IPS-18a (cell line): ENCODE data around the gene DISC1.
"Not testable (repeated sequence)": the region's sequence is repeated elsewhere in the genome, so short reads cannot be mapped to it uniquely, and the experiment has no call there.

ENCODE experiments used
- H3K27ac ChIP-seq: one replicate; pipeline ENCODE4 v1.5.1; 2013; ENCODE audit warnings: low read length
- H3K27me3 ChIP-seq: one replicate; pipeline ENCODE4 v1.6.1; 2013; ENCODE audit warnings: mild to moderate bottlenecking, low read length; ENCODE audit not compliant: control insufficient read depth, insufficient read depth
- H3K36me3 ChIP-seq: one replicate; pipeline ENCODE4 v1.6.1; 2013; ENCODE audit warnings: low read depth, low read length; ENCODE audit not compliant: control insufficient read depth
- H3K4me1 ChIP-seq: one replicate; pipeline ENCODE4 v1.6.1; 2013; ENCODE audit warnings: low read depth, low read length; ENCODE audit not compliant: control insufficient read depth
- H3K4me3 ChIP-seq: one replicate; pipeline ENCODE4 v1.5.1; 2013; ENCODE audit warnings: low read length
- H3K9ac ChIP-seq: one replicate; pipeline ENCODE4 v1.6.1; 2013; ENCODE audit warnings: mild to moderate bottlenecking, low read length, moderate library complexity
- H3K9me3 ChIP-seq: one replicate; pipeline ENCODE4 v1.6.1; 2013; ENCODE audit warnings: low read depth, low read length; ENCODE audit not compliant: control insufficient read depth

DISC1 gene

DNA sequence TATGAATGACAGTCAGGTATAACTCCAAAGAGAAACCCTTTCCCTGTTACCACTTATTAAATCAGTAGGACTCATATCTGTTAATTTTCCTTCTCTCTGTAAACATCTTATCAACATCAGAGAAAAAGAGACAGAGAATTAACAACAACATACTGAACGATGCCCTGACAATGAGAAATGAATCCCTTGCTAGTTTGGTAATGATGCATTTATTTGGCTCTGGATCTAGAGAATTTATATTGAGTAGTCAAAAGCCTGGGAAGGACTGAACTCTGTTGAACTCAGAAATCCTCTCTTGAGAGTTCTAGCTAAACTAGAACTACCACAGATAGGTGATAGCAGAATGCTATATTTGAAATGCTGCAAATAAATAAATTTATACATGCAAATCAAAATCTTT is 325.6 kb downstream of the DISC1 start:
- Histone ChIP-seq H3K4me1 (peaks cover 11% of the 10 kb centered on the region), H3K27me3 (no peaks in the 10 kb centered on the region), H3K9ac (no peak overlapping the region), H3K4me3 (no peak overlapping the region), H3K27ac (no peak overlapping the region), H3K36me3 (no peaks in the 10 kb centered on the region), H3K9me3 (no peaks in the 10 kb centered on the region)

DNA sequence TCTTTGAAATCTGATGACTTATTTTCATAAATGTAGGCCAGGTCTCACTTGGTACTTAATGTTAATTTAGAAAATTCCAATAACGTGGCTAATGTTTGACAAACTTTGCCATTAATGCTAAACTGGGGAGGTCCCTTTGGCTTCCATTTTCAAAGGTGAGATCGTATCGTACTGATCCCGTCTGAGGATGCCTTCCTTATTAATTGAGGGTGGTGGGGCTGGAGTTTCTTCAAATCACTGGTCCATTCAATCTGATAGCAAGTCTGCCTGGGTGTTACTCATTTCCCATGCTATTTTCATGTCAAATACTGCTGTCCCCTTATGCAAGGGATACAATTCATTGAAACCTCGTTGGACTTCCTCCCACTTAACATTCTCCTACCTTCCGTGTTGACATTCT is 327.1 kb downstream of the DISC1 start:
- H3K4me1 ChIP-seq = peaks cover 11% of the 10 kb centered on the region
- no peaks in the 10 kb centered on the region for H3K9me3 ChIP-seq
- no peak overlapping the region for H3K4me3 ChIP-seq
- H3K27me3 ChIP-seq = no peaks in the 10 kb centered on the region
- H3K27ac ChIP-seq = no peak overlapping the region
- no peaks in the 10 kb centered on the region for H3K36me3 ChIP-seq
- H3K9ac ChIP-seq = no peak overlapping the region

DNA sequence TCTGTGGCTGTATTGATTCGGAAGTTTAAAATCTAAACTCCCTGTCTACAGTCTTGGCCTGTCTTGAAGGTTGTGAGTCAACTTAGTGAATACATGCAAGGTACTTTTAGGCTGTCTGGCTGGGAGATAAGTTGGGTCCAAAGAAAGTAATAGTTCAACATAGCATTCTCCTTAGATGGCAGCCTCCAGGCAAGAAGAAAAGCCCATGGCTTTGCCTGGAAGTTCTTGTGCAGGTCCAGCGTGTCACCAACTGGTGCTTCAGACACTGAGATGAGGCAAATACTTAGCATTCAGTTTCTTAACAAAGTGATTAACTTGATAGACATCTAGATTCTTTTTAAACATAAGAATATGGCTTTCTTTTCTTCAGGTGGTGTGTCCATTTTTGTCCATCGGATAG is 328.2 kb downstream of the DISC1 start:
- H3K36me3 ChIP-seq = no peaks in the 10 kb centered on the region
- no peaks in the 10 kb centered on the region for H3K27me3 ChIP-seq
- no peak overlapping the region for H3K4me3 ChIP-seq
- H3K27ac ChIP-seq = no peak overlapping the region
- no peak overlapping the region for H3K9ac ChIP-seq
- H3K9me3 ChIP-seq = no peaks in the 10 kb centered on the region
- peaks cover 5% of the 10 kb centered on the region for H3K4me1 ChIP-seq

DNA sequence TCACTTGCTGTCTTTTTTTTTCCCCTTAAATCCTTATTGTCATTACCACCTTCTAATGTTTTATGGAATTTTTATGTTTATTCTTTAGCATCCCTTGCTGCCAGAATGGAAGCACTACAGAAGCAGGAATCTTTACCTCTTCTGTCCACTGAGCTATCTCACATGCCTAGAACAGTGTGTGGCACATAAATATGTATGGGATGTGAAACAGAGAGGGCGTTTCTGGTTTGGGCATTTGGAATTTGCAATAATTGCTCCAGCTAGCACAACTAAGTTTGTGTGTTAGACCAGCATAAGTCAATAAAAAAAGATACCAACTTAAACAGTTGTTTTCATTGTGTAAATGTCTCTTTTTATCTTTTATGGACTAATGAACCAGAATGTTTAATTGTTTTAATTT is 330.8 kb downstream of the DISC1 start:
- H3K9me3 ChIP-seq = no peaks in the 10 kb centered on the region
- no peaks in the 10 kb centered on the region for H3K4me1 ChIP-seq
- no peaks in the 10 kb centered on the region for H3K36me3 ChIP-seq
- no peak overlapping the region for H3K4me3 ChIP-seq
- no peak overlapping the region for H3K27ac ChIP-seq
- no peaks in the 10 kb centered on the region for H3K27me3 ChIP-seq
- no peak overlapping the region for H3K9ac ChIP-seq

DNA sequence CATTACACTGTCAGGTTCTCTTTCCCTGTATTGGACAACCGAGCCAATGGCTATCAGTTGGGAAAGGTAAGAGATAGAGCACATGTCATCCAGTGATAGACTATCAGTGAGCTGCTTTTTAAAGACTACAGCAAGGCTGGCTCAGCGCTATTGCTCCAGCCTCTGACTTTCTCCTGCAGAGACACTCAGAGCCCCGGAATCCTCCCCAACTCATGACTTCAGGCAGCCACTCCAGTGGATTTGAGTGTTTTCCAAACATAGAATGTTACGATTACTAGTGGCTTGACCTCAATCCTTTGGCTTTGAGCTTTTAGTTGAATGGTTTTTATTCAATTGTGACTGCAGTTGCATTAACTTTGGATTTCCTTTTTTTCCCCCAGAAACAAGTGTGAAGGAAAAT is 331.9 kb downstream of the DISC1 start:
- H3K4me3 ChIP-seq = no peak overlapping the region
- no peak overlapping the region for H3K27ac ChIP-seq
- no peaks in the 10 kb centered on the region for H3K36me3 ChIP-seq
- H3K27me3 ChIP-seq = no peaks in the 10 kb centered on the region
- H3K9me3 ChIP-seq = no peaks in the 10 kb centered on the region
- no peaks in the 10 kb centered on the region for H3K4me1 ChIP-seq
- no peak overlapping the region for H3K9ac ChIP-seq

DNA sequence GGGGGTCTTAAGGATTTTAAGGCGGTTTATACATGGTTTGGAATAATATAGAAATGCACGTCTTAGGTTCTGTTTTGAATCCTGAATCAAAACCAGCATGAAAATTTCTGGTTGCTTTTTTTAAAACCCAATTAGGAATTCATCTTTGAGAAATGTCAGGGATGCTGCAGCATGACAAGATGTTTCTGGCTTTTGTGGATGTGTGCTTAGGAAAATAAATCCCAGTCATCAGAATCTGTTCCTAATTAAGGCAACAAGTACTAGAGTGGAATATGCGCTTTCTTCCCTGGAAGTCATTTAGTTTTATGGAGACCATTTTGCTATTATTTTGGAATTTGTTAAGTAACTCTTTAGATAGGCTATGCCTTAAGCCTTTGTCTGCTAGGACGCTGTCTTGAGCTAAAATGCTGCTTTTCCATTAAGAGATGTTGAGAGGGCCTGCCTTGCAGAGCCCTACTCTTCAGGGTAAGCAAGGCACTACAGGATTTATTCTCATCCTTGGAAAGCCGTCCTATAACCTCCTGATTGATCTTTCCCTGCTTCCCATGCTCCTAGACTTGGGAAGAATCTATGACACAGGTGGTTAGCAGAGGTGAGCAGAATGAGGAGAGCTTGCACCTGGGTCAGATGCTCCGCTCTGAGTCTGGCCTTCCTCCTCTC is 332.8 kb downstream of the DISC1 start:
- H3K9me3 ChIP-seq = no peaks in the 10 kb centered on the region
- H3K9ac ChIP-seq = no peak overlapping the region
- H3K36me3 ChIP-seq = no peaks in the 10 kb centered on the region
- H3K4me1 ChIP-seq = no peaks in the 10 kb centered on the region
- no peak overlapping the region for H3K27ac ChIP-seq
- H3K27me3 ChIP-seq = no peaks in the 10 kb centered on the region
- no peak overlapping the region for H3K4me3 ChIP-seq

DNA sequence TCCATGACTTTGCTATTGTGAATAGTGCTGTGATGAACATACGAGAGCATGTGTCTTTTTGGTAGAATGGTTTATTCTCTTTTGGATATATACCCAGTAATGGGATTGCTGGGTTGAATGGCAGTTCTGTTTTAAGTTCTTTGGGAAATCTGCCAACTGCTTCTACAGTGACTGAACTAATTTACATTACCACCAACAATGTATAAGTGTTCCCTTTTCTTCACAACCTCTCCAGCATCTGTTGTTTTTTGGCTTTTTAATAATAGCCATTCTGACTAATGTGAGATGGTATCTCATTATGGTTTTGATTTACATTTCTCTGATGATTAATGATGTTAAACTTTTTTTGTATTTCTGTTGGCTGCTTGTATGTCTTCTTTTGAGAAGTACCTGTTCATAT is 335.2 kb downstream of the DISC1 start:
- not testable (repeated sequence) for H3K9ac ChIP-seq, H3K9me3 ChIP-seq, H3K27ac ChIP-seq, H3K4me3 ChIP-seq, H3K36me3 ChIP-seq, H3K27me3 ChIP-seq, H3K4me1 ChIP-seq

DNA sequence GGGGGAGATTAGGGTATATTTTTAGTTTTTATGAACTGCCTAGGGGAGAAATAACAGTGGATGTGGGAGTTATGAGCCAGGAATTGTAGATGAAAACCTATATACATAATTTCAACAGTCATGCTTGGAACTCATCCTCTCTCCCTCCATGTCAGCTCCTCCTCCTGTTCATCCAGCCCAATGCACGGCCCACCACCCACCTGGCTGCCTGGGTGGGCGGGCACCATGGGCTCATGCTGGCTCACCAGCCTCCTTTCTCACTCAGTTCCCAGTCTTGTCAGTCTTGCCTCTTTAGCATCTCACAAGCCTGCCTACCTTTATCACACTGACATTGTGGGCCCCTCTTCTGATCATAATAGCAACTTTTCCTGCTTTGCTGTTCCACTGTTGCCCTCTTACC is 336.0 kb downstream of the DISC1 start:
- Histone ChIP-seq H3K9ac (no peak overlapping the region), H3K9me3 (no peaks in the 10 kb centered on the region), H3K36me3 (no peaks in the 10 kb centered on the region), H3K4me3 (no peak overlapping the region), H3K27ac (no peak overlapping the region), H3K27me3 (no peaks in the 10 kb centered on the region), H3K4me1 (no peaks in the 10 kb centered on the region)

DNA sequence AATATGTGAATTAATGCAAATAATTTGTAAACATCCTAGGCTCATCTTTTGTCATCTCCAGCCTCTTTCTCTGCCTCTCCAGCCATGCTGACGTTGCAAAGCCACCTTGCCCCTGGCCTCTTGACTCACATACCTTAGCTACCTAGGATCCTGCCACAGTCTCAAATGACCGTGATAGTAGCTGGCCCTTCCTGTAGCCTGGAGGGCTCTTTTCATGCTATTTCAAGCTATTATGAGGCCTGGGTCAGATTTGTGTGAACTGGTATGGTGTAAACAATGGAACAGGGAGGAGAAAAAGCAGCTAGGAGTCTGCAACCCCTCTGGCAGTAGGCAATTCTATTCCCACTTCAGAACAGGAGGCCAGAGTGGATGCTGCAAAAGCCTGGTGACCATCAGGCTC is 337.7 kb downstream of the DISC1 start:
- H3K9ac ChIP-seq = no peak overlapping the region
- no peaks in the 10 kb centered on the region for H3K9me3 ChIP-seq
- H3K27me3 ChIP-seq = no peaks in the 10 kb centered on the region
- no peaks in the 10 kb centered on the region for H3K4me1 ChIP-seq
- no peak overlapping the region for H3K4me3 ChIP-seq
- no peaks in the 10 kb centered on the region for H3K36me3 ChIP-seq
- H3K27ac ChIP-seq = no peak overlapping the region

DNA sequence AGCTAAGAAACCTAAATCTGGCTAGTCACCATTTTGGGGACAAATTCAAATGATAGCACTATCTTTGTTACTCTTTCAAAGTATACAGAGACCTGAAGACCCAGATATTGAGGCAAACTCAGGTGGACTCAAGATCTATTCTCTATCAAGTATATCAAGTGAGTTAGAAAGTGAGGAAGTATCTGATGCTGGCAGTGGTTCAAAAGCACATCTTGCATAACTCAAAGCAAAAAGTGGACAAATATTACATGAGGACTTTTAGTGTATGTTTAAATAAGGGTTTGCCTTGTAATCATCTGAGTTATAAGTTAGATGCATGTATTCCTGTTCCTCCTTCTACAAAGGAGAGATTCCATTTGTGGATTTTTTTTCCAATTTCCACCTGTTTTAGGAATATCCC is 338.4 kb downstream of the DISC1 start:
- Histone ChIP-seq H3K36me3 (no peaks in the 10 kb centered on the region), H3K4me3 (no peak overlapping the region), H3K9me3 (no peaks in the 10 kb centered on the region), H3K9ac (no peak overlapping the region), H3K27ac (no peak overlapping the region), H3K4me1 (no peaks in the 10 kb centered on the region), H3K27me3 (no peaks in the 10 kb centered on the region)

DNA sequence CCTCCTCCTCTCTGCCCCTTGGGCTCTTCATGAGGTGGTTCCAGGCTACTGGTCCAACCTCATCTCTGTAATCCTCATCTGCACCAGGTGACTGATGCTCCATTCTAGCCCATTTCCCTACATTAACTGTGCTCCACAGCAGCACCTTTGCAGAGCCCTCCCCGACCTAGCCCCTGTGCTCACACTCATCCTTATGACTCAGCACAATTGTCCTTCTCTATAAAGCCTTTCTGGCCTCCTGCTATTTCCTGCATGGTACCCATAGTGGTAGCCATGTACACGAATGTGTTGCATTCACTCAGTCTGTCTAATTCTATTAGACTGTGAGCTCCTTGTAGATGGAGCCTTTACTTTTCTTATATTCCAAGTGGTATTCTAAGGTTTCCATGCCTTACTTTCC is 339.0 kb downstream of the DISC1 start:
- no peak overlapping the region for H3K27ac ChIP-seq
- no peaks in the 10 kb centered on the region for H3K36me3 ChIP-seq
- no peaks in the 10 kb centered on the region for H3K9me3 ChIP-seq
- no peak overlapping the region for H3K4me3 ChIP-seq
- H3K9ac ChIP-seq = no peak overlapping the region
- no peaks in the 10 kb centered on the region for H3K27me3 ChIP-seq
- no peaks in the 10 kb centered on the region for H3K4me1 ChIP-seq

DNA sequence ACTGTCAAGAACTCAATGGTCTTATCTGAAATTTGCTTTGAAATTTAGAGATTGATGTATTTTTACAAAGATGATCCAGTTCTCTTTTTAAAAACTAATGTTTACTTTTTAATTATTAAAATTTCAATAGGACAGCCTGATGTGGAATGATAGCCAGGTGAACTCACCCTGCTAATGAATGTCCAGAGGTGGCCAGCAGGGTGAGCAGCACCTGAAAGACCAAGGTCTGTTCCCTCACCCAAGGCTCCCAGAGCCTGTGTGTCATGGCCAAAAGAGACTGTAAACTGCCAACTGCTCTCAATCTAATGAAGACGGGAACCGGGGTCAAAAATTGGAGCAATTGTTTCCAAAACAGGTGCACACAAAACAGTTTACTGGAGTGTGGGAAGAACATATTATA is 340.4 kb downstream of the DISC1 start:
- no peak overlapping the region for H3K27ac ChIP-seq
- H3K4me1 ChIP-seq = no peaks in the 10 kb centered on the region
- H3K4me3 ChIP-seq = no peak overlapping the region
- no peak overlapping the region for H3K9ac ChIP-seq
- H3K36me3 ChIP-seq = no peaks in the 10 kb centered on the region
- no peaks in the 10 kb centered on the region for H3K27me3 ChIP-seq
- no peaks in the 10 kb centered on the region for H3K9me3 ChIP-seq
